Loucy (cell line): ENCODE results near the gene MAP10.

Source experiments
- H2AFZ ChIP-seq: fragments of 200-600 bp; sonication (generic); 2 replicates; pipeline ENCODE4 v1.6.0; 2016; ENCODE audit warnings: antibody characterized with exemption, mild to moderate bottlenecking, low read length, moderate library complexity
- H3F3A ChIP-seq: fragments of 200-600 bp; 2 replicates; pipeline ENCODE4 v1.6.0; 2016; ENCODE audit warnings: antibody characterized with exemption, low read depth, mild to moderate bottlenecking
- H3K27me3 ChIP-seq: fragments of 200-600 bp; sonication (generic); 2 replicates; pipeline ENCODE4 v1.6.1; 2014; ENCODE audit warnings: low read length, mild to moderate bottlenecking; ENCODE audit not compliant: insufficient read depth, poor library complexity, severe bottlenecking
- H3K36me3 ChIP-seq: fragments of 200-600 bp; sonication (generic); 2 replicates; pipeline ENCODE4 v1.6.1; 2016; ENCODE audit warnings: low read length; ENCODE audit not compliant: insufficient read depth
- H3K4me1 ChIP-seq: fragments of 200-600 bp; sonication (generic); 2 replicates; pipeline ENCODE4 v1.5.1; 2014; ENCODE audit warnings: low read length, mild to moderate bottlenecking; ENCODE audit not compliant: insufficient read depth, poor library complexity, severe bottlenecking
- H3K4me2 ChIP-seq: fragments of 200-600 bp; sonication (generic); 2 replicates; pipeline ENCODE4 v1.6.0; 2014; ENCODE audit warnings: antibody characterized with exemption, low read length, low read depth, mild to moderate bottlenecking; ENCODE audit not compliant: poor library complexity, severe bottlenecking
- H3K4me3 ChIP-seq: fragments of 200-600 bp; sonication (generic); 2 replicates; pipeline ENCODE4 v1.5.1; 2014; ENCODE audit warnings: low read length, mild to moderate bottlenecking, mixed read lengths; ENCODE audit not compliant: poor library complexity, severe bottlenecking
- H3K79me2 ChIP-seq: fragments of 200-600 bp; sonication (generic); 2 replicates; pipeline ENCODE4 v1.6.1; 2014; ENCODE audit warnings: low read length; ENCODE audit not compliant: insufficient read depth
- H3K9ac ChIP-seq: fragments of 200-600 bp; sonication (generic); 2 replicates; pipeline ENCODE4 v1.6.0; 2014; ENCODE audit warnings: mild to moderate bottlenecking, low read depth, low read length, moderate library complexity; ENCODE audit not compliant: poor library complexity, severe bottlenecking
- H3K9me2 ChIP-seq: fragments of 200-600 bp; sonication (generic); replicated peaks from 2 replicates; pipeline ENCODE4 v1.6.1; 2016; ENCODE audit warnings: low read depth, low read length, mixed read lengths
- H3K9me3 ChIP-seq: fragments of 200-600 bp; sonication (generic); 2 replicates; pipeline ENCODE4 v1.6.1; 2014; ENCODE audit warnings: mild to moderate bottlenecking, antibody characterized with exemption, low read length, low read depth; ENCODE audit not compliant: insufficient read depth
- H4K20me1 ChIP-seq: fragments of 200-600 bp; sonication (generic); 2 replicates; pipeline ENCODE4 v1.6.0; 2014; ENCODE audit warnings: antibody characterized with exemption, low read length, mild to moderate bottlenecking; ENCODE audit not compliant: insufficient read depth, poor library complexity, severe bottlenecking
- EZH2phosphoT487 ChIP-seq: fragments of 200-600 bp; IDR thresholded peaks from 2 replicates; pipeline ENCODE4 v1.6.1; 2018; ENCODE audit warnings: antibody characterized with exemption, mild to moderate bottlenecking, moderate library complexity, borderline replicate concordance
- TF ChIP-seq, protein P1 (sequence below): fragments of 200-600 bp; sonication (generic); conservative IDR thresholded peaks from 2 replicates; pipeline ENCODE4 v1.5.1; 2014; ENCODE audit warnings: mild to moderate bottlenecking, antibody characterized with exemption, low read length

The MAP10 gene

DNA sequence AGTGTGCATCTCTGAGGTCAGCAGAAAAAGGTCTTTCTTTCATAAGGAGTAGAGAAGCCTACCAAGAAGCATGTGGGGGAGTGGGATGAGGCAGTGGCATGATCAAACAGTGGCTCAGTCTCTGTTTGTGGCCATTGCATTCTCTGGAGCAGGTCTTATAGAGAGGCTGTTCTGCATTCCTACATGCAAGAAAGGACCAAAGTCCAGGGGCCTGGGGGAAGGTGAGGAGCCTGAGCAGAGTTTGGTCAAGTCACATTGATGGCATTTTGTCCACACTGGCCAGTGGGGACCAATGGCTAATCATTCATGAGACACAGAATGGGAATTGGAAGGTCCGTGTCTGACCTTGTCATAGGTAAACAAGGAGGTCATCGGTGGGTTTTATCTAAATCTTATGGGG lies 25.4 kb downstream of the MAP10 start:
- no peak overlapping the region for H3K4me2 ChIP-seq
- no peaks in the 10 kb centered on the region for H3K79me2 ChIP-seq
- no peaks in the 10 kb centered on the region for H4K20me1 ChIP-seq
- H3K4me1 ChIP-seq, result no peaks in the 10 kb centered on the region
- H3K36me3 ChIP-seq, result no peaks in the 10 kb centered on the region
- no peak overlapping the region for H2AFZ ChIP-seq
- no peaks in the 10 kb centered on the region for H3K27me3 ChIP-seq
- no peak for TF ChIP-seq EZH2phosphoT487
- TF ChIP-seq, protein P1, sequence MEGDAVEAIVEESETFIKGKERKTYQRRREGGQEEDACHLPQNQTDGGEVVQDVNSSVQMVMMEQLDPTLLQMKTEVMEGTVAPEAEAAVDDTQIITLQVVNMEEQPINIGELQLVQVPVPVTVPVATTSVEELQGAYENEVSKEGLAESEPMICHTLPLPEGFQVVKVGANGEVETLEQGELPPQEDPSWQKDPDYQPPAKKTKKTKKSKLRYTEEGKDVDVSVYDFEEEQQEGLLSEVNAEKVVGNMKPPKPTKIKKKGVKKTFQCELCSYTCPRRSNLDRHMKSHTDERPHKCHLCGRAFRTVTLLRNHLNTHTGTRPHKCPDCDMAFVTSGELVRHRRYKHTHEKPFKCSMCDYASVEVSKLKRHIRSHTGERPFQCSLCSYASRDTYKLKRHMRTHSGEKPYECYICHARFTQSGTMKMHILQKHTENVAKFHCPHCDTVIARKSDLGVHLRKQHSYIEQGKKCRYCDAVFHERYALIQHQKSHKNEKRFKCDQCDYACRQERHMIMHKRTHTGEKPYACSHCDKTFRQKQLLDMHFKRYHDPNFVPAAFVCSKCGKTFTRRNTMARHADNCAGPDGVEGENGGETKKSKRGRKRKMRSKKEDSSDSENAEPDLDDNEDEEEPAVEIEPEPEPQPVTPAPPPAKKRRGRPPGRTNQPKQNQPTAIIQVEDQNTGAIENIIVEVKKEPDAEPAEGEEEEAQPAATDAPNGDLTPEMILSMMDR, result no peak
- H3K9me2 ChIP-seq, result no peaks in the 10 kb centered on the region
- no peaks in the 10 kb centered on the region for H3F3A ChIP-seq
- no peaks in the 10 kb centered on the region for H3K9me3 ChIP-seq
- H3K4me3 ChIP-seq, result no peak overlapping the region
- no peak overlapping the region for H3K9ac ChIP-seq

DNA sequence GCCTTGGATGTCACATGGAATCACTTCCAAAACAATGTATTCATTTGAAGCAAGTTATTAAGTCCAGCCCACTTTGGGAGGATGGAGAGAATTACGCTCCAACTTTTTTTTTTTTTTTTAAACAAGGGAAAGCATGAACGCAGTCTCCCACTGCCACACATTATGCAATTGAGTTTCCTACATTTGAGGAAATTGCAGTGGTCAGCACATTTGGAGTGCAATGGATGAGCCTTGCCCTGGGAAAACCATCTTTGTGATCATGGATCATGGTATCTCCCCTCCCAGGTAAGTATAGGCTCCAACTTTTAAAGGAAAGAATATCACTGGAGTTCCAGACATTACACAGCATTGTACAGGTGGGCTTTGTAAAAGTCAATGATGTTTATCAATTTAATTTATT lies 26.7 kb downstream of the MAP10 start:
- Histone ChIP-seq H3K9me2 (no peaks in the 10 kb centered on the region), H3K4me2 (no peak overlapping the region), H4K20me1 (no peaks in the 10 kb centered on the region), H2AFZ (no peak overlapping the region), H3K4me3 (no peak overlapping the region), H3K9me3 (no peaks in the 10 kb centered on the region), H3K79me2 (no peaks in the 10 kb centered on the region), H3K36me3 (no peaks in the 10 kb centered on the region), H3F3A (no peaks in the 10 kb centered on the region), H3K27me3 (no peaks in the 10 kb centered on the region), H3K4me1 (no peaks in the 10 kb centered on the region), H3K9ac (no peak overlapping the region)
- TF ChIP-seq EZH2phosphoT487, result no peak
- TF ChIP-seq, protein P1, result no peak

DNA sequence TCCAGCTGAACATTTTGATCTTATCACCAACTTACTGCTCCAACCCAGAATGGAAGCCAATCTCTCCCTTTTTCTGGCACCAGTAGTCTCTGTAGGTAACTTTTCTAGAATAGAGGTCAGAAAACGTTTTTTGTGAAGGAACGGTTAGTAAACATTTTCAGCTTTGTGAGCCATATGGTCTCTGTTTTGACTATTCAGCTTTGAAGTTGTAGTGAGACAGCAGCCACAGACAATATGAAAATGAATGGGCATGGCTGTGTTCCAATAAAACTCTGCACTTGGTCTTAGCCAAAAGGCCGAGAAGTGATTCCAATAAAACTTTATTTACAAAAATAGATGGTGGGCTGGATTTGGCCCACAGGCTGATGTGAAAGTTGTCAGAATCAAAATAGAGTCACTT lies 28.9 kb downstream of the MAP10 start:
- Histone ChIP-seq H3K4me2 (no peak overlapping the region), H3F3A (no peaks in the 10 kb centered on the region), H3K9me3 (no peaks in the 10 kb centered on the region), H3K9me2 (no peaks in the 10 kb centered on the region), H3K79me2 (no peaks in the 10 kb centered on the region), H2AFZ (no peak overlapping the region), H3K4me3 (no peak overlapping the region), H4K20me1 (no peaks in the 10 kb centered on the region), H3K36me3 (no peaks in the 10 kb centered on the region), H3K27me3 (no peaks in the 10 kb centered on the region), H3K4me1 (no peaks in the 10 kb centered on the region), H3K9ac (no peak overlapping the region)
- TF ChIP-seq, protein P1, result no peak
- TF ChIP-seq EZH2phosphoT487, result no peak
